Measurements from ENCODE around the gene CAMK2D.

Gene CAMK2D

GRCh38 chr4:113564493-113564892 is 197.0 kb downstream of the CAMK2D start:
- DNase-seq (ENCODE audit: low read depth) = no peak

DNA sequence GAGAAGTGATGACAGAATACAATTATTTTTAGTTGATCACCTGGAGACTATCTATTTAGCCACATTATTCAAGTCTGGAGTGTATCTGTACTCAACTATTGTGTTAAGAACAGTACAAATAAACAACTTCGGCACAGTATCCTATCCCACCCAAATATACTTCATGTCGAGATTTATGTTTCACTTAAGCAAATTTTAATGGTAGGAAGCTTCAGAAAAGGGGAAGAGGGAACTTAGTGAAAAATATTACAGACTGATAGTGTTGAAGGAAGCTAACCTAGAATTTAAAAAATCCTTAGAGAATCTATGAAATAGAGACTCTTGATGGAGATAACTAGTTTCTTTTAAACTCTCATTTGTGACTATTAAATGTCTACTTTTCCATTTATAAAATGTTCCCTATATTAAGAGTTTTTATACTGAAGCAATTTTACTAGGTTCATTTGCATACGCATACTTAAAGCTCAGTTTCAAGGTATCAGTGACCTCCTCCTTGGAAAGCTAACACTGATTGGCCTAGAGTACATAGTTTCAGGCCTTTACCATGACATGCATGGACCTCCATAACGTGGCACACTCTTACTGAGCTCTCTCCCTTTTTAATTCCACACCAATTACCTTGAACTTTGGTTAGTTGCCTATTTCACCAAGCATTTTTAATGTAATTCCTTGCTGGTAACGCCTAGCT is 197.7 kb downstream of the CAMK2D start:
- DNase-seq (ENCODE audit: low read depth) = no peak

GRCh38 chr4:113561758-113562157 is 199.8 kb downstream of the CAMK2D start:
- DNase-seq (ENCODE audit: low read depth) = no peak

GRCh38 chr4:113561092-113561491 is 200.4 kb downstream of the CAMK2D start:
- no peak for DNase-seq (ENCODE audit: low read depth)

DNA sequence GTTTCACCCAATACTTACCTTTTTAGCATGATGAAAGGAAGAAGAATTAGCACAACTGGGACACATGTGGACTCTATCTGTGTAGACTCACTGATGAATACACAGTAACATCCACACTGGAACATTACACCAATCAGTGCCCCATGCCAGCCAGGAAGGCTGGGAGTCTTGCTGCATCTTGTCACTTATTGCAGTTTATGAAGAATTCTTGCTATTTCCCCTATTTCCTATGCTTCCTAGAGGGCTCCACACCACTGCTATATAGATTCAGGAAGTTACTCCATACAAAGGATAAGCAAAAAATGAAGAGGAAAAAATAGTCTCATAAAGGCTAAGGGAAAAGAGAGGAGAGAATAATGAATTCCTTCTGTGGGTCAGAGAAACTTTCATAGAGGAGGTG is 201.0 kb downstream of the CAMK2D start:
- no peak for DNase-seq (ENCODE audit: low read depth)

GRCh38 chr4:113559947-113560346 is 201.6 kb downstream of the CAMK2D start:
- DNase-seq (ENCODE audit: low read depth) = no peak

DNA sequence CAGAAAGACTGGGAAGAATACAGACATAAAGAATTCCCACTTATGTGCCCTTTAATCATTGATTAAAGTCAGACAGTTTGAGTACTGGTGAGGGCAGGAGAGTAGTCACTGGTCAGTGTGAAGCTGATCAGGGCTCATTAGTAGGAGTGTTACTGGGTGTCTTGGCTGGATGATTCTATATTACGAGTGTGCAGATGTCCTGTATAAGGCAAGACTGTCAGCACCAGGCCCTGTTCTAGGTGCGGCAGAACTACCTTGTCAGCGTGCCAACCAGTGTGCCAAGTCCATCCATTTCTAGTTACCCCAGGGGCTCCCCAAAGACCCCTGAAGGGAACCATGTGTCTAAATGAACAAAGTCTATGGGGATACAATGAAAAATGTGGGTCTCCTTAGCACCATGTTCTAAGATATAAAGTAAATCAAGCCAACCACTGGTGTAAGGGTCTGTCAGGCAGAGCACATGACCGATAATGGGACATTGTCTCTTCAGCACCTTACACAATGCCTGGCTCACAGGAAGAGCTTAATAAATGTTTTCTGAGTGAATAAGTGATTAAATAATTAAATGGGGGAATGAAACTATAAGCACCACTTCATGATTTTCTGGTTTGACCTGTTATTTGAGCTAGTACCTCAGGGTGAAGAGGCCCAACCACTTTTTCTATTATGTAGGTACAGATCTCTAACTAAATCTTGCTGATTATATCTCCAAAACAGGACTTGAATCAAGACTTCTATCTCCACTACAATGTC is 205.0 kb downstream of the CAMK2D start:
- DNase-seq (ENCODE audit: low read depth) = no peak

- no peak for DNase-seq (ENCODE audit: low read depth)
Measured at GRCh38 chr4:113555868-113556267, 205.7 kb downstream of the CAMK2D start.

DNA sequence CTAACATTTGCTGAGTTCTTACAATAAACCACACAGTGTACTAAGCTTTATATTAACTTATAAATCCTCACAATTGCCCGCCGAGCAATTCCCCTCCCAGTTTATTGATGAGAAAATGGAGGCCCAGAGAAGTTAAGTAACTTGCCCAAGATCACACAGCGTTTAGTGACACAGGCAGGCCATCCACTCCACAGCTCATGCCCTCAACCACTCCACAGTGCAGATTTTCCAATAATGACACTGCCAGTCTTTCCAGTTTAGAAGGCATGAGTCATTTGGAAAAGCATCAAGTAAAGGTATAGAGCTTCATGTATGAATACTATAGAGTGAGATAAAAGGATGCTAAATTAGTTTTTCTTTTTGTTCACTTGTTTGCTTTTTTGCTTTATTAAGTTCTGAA is 208.5 kb downstream of the CAMK2D start:
- no peak for DNase-seq (ENCODE audit: low read depth)

DNA sequence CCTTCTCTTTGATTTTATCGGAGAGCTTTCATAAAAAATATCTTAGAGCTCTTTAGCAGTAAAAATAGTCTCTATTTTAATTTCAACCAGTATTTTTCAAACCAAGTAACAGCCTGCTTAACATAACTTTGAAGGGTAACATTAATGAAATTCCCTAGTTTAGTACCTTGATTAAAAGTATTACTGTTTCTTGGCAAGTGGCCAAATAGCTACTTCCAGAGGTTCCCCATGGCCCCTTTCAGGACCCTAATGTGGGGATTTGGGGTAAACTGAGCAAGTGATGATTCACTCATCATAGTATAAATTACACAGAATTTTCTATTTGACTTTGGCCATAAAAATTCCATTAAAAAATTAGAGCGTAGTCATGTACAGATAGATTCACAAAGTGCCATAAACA is 211.0 kb downstream of the CAMK2D start:
- DNase-seq (ENCODE audit: low read depth) = no peak

- no peak for DNase-seq (ENCODE audit: low read depth)
Measured at GRCh38 chr4:113548303-113548702, 213.2 kb downstream of the CAMK2D start.

- DNase-seq (ENCODE audit: low read depth) = peak; percentile 94
Measured at GRCh38 chr4:113547487-113548042, 214.0 kb downstream of the CAMK2D start.

DNA sequence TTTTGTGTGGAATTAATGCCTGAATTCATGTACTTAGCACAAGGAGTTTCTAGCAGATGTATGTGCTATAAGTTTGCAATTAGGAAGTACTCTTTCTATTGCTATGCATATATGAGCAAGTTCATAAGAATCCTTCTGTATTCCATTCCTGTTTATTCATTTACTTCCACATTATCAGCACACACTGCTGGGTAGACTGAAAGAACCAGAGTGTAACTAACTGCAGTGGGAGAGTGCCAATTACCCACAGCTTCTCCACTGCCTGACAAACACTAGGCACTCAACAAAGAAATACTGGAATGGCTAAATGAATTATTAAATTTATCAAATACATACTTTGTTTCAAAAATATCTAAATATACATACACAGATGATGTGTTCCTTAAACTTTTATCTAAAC is 219.6 kb downstream of the CAMK2D start:
- DNase-seq (ENCODE audit: low read depth) = no peak

GRCh38 chr4:113540859-113541258 is 220.7 kb downstream of the CAMK2D start:
- DNase-seq (ENCODE audit: low read depth) = no peak

GRCh38 chr4:113539408-113539807 is 222.1 kb downstream of the CAMK2D start:
- DNase-seq (ENCODE audit: low read depth) = peak; percentile 43

DNA sequence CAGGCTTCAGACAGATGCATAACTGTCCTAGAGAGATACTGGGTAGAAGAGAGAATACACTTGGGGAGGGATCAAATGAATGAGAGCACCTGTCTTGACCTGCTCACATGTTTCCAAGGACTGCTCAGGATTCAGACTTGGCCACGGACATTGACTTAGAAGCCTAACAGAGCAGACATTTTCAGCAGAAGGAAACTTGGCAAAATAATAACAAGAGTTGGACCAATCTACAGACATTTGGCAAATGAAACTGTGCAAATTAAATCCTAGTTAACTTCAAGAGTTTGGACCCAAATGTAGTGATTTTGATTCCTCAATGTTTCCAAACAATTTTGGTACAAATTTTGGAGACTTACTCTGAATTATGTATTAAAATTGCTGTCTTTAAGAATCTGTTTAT is 223.9 kb downstream of the CAMK2D start:
- DNase-seq (ENCODE audit: low read depth) = no peak

- no peak for DNase-seq (ENCODE audit: low read depth)
Measured at GRCh38 chr4:113537203-113537602, 224.3 kb downstream of the CAMK2D start.

- no peak for DNase-seq (ENCODE audit: low read depth)
Measured at GRCh38 chr4:113534711-113535110, 226.8 kb downstream of the CAMK2D start.

DNA sequence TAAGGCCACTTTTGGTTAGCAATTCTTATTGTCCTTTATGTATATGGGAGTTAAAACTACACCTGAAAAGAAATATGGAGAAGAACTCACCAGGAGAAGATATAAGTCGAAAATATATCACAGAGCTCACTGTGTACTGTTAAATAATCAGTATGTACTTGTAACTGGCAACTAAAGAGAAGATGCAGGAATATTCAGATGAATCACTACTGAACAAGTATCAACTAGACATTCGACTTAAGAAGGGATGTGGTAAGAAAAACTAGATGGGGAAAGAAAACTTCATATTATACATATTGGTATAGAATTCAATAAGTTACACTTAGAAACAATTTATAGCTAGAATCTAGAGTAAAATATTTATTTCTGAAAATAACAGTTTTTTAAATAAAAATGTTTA is 230.0 kb downstream of the CAMK2D start:
- DNase-seq (ENCODE audit: low read depth) = no peak

- DNase-seq (ENCODE audit: low read depth) = no peak
Measured at GRCh38 chr4:113528395-113528794, 233.1 kb downstream of the CAMK2D start.

- no peak for DNase-seq (ENCODE audit: low read depth)
Measured at GRCh38 chr4:113525521-113525920, 236.0 kb downstream of the CAMK2D start.

DNA sequence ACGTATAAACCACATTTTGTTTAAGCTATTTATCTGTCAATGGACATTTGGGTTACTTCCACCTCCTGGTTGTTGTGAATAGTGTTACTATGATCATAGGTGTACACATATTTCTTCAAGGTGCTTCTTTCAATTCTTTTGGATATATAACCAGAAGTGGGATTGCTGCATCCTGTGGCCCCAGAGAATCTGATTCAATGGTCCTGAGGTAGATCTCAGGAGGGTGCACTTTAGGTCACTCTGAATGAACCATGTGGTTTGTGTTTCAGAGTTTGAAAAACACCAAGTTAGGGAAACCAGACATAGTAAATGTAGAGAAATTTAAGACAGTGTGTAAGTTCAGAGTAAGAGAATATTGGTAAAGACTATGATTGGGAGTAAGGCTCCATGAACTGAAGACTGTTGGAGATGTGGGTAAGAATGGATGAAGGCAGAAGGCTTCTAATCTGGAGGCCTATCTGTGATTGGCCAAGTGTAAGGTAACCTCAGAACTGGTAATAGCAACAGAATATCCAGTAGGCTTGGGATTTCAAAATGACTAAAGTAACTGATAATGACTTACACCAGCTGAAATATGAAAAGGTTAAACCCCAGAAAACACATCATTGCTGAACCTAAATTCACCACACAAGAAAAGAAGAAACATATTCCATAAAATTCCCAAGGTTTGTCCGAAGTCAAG is 236.9 kb downstream of the CAMK2D start:
- no peak for DNase-seq (ENCODE audit: low read depth)

DNA sequence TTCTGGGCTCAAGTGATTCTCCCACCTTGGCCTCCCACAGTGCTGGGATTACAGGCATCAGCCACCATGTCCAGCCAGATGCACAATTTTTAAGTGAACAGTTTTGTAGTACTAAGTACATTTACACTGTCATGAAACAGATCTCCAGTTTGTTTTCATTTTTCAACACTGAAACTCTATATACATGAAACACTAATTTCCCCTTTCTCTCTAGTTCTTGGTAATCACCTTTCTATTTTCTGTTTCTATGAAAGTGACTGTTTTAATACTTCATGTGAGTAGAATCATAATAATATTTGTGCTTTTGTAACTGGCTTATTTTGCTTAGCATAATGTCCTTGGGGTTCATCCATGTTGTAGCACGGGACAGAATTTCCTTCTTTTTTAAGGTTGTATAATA is 237.4 kb downstream of the CAMK2D start:
- no peak for DNase-seq (ENCODE audit: low read depth)
